Kidney (tissue), 14 donors: Measurements from ENCODE around the gene SASH1. TPM values are rescaled to one million over a fixed set of nuclear protein-coding genes. Genes with fewer than 3 reads are reported as not detected.

Source experiments
- DNase-seq, 5 donors: peaks; one replicate each; pipeline ENCODE4 v3.0.0-alpha.2; 2013 to 2020
- FAIRE-seq: peaks from 2 replicates; lab custom pipeline; 2012; peaks lifted over from hg19 to GRCh38; lab: Jason Lieb, UNC
- H3K27ac ChIP-seq, 2 donors: one replicate each; pipeline ENCODE4 v1.7.0; 2013; ENCODE audit warnings: low read depth in 2 of 2, low read length in 2 of 2, inconsistent platforms in 1 of 2
- H3K27me3 ChIP-seq: one replicate; pipeline ENCODE4 v1.7.1; 2013; ENCODE audit warnings: low read length, inconsistent platforms; ENCODE audit not compliant: control insufficient read depth, insufficient read depth
- H3K36me3 ChIP-seq, 3 donors: one replicate each; pipeline versions ENCODE4 v1.7.0 to v1.7.1; 2013; ENCODE audit warnings: low read length in 3 of 3, control low read depth in 1 of 3, inconsistent platforms in 1 of 3; ENCODE audit not compliant: insufficient read depth in 3 of 3, control insufficient read depth in 2 of 3
- H3K4me1 ChIP-seq, 3 donors: one replicate each; pipeline versions ENCODE4 v1.7.0 to v1.7.1; 2013; ENCODE audit warnings: low read length in 3 of 3, inconsistent platforms in 1 of 3, low read depth in 1 of 3; ENCODE audit not compliant: control insufficient read depth in 2 of 3, insufficient read depth in 2 of 3
- H3K4me3 ChIP-seq, 3 donors: one replicate each; pipeline versions ENCODE4 v1.7.0 to v1.8.1; 2013; ENCODE audit warnings: low read length in 3 of 3, control low read depth in 1 of 3, inconsistent platforms in 1 of 3
- H3K9ac ChIP-seq, 3 donors: one replicate each; pipeline versions ENCODE4 v1.7.0 to v1.7.1; 2013; ENCODE audit warnings: low read length in 3 of 3, control low read depth in 1 of 3, inconsistent platforms in 1 of 3
- H3K9me3 ChIP-seq, 3 donors: one replicate each; pipeline versions ENCODE4 v1.7.0 to v1.7.1; 2013; ENCODE audit warnings: low read length in 3 of 3, control low read depth in 1 of 3, inconsistent platforms in 1 of 3; ENCODE audit not compliant: control insufficient read depth in 2 of 3, insufficient read depth in 1 of 3
- intact Hi-C: fragments of 100-400 bp; cut with DNase I; formaldehyde crosslinking; loops from one replicate; pipeline ENCODE4 v1.11.1; 2022
- polyA plus RNA-seq: library from polyadenylated mRNA; stranded (reverse); fragments of 350-450 nt; fragmentation: Illumina TruSeq; extraction: RNeasy Lipid Tissue Mini Kit (QIAGEN cat#74804); gene quantifications from one replicate; pipeline ENCODE4 v1.2.3, GENCODE V29; 2014; ENCODE audit warnings: low read depth, low replicate concordance; ENCODE audit not compliant: insufficient read depth
- total RNA-seq: library from RNA; stranded (reverse); fragmentation: NEBNext Ultra II Directional; extraction: Animal tissue kit (Norgen Biotek cat#: 25700); gene quantifications from one replicate; pipeline ENCODE4 v1.2.1, GENCODE V29; 2021
- TF ChIP-seq, protein P1 (sequence below): IDR thresholded peaks from 3 replicates; pipeline ENCODE4 v1.5.1; 2012; ENCODE audit warnings: mild to moderate bottlenecking, moderate library complexity, borderline replicate concordance; ENCODE audit not compliant: insufficient read depth; ENCODE audit errors: extremely low read depth
- donor health status: control.
- donor health status: control.
- donor health status: control.
- donor health status: control.
- donor health status: control.
- donor health status: DM: yes; HTN: yes; CAD: no.
- donor health status: Normal renal cell carcinoma (clear cell type).

Gene SASH1
- total and polyA plus RNA-seq, 2 donors from 2014 or later, result 6.2 to 148 TPM

DNA sequence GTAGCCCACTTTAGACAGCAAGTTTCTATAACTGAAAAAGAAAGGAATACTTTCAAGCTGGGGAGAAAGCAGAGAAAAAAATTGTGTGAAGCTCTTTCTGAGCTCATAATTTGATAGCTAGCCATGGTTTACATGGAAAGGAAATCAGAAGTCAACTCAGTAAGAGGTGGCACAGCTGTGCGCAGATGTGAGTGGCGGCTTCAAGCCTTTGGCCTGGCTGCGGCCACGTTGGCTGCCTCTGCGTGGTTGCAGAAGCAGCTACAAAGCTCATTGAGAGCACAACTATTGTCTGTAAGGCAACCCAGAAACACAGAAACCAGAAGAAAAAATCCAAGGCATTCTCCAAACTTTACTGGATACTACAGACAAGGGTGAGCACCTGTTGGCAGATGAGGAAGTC, 136.9 kb downstream of the SASH1 start:
- FAIRE-seq, result no peak
- intact Hi-C loops, result no loop called here
- Histone ChIP-seq H3K27ac (no peak overlapping the region), H3K36me3 (peaks cover 0 to 6% (median 3%) of the 10 kb centered on the region in 3 donors), H3K4me1 (no peaks in the 10 kb centered on the region), H3K9ac (no peak overlapping the region), H3K9me3 (no peaks in the 10 kb centered on the region), H3K4me3 (no peak overlapping the region), H3K27me3 (no peaks in the 10 kb centered on the region)
- no peak for DNase-seq
- TF ChIP-seq, protein P1, sequence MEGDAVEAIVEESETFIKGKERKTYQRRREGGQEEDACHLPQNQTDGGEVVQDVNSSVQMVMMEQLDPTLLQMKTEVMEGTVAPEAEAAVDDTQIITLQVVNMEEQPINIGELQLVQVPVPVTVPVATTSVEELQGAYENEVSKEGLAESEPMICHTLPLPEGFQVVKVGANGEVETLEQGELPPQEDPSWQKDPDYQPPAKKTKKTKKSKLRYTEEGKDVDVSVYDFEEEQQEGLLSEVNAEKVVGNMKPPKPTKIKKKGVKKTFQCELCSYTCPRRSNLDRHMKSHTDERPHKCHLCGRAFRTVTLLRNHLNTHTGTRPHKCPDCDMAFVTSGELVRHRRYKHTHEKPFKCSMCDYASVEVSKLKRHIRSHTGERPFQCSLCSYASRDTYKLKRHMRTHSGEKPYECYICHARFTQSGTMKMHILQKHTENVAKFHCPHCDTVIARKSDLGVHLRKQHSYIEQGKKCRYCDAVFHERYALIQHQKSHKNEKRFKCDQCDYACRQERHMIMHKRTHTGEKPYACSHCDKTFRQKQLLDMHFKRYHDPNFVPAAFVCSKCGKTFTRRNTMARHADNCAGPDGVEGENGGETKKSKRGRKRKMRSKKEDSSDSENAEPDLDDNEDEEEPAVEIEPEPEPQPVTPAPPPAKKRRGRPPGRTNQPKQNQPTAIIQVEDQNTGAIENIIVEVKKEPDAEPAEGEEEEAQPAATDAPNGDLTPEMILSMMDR, result no peak

DNA sequence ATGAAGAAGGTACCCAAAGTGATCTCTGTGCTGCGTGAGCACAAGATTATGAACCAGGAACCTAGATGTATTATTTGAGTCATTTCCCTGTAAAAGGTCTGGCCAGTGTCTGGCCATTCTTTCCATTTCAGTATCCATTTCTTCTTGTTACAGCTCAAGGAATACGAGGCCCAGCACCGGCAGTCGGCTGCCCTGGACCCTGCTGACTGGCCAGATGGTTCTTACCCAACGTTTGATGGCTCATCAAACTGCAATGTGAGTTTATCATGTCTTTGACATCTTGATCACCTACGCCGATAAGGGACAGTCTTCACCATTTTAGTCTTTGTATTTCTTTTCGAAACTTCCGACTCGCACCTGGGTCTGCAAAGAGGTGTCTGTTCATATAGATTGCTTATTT, 144.8 kb downstream of the SASH1 start:
- no peak for DNase-seq
- H3K4me3 ChIP-seq, result no peak overlapping the region
- no peaks in the 10 kb centered on the region for H3K9me3 ChIP-seq
- no peaks in the 10 kb centered on the region for H3K4me1 ChIP-seq
- no peak overlapping the region for H3K27ac ChIP-seq
- H3K27me3 ChIP-seq, result no peaks in the 10 kb centered on the region
- intact Hi-C loops, result no loop called here
- peaks cover 0 to 12% (median 4%) of the 10 kb centered on the region in 3 donors for H3K36me3 ChIP-seq
- TF ChIP-seq, protein P1, result no peak
- no peak overlapping the region for H3K9ac ChIP-seq
- no peak for FAIRE-seq

DNA sequence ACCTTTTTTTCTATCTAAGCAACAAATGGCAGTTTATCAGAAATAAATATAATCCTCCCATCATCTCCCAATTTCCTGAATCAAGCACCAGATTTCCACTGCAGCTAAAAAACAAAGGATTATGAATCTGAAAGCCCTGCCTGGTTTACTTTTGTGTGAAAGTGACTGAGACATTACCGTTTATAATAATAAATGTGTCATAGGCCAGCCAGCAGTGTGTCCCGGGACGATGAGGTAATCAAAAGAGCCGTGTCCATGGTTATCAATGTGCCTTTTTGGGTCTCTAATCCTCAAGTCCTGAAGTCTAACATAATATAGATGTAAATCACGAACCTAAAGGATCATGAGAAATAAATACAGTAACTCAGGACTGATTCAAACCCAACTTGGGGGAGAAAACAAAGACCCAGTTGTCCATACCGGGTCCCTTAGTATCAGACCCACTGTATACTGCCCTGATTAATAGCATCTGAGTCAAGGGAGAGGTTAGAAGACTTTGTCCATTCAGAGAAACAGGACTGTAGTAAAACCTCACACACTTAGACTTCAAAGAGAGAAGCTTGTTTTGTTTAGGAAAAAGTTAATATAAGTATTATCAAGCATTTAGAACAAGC, 149.1 kb downstream of the SASH1 start:
- TF ChIP-seq, protein P1, result no peak
- Histone ChIP-seq H3K4me1 (no peaks in the 10 kb centered on the region), H3K9me3 (no peaks in the 10 kb centered on the region), H3K27ac (no peak overlapping the region), H3K4me3 (no peak overlapping the region), H3K36me3 (peaks cover 0 to 8% (median 4%) of the 10 kb centered on the region in 3 donors), H3K9ac (no peak overlapping the region), H3K27me3 (no peaks in the 10 kb centered on the region)
- intact Hi-C loops, result no loop called here
- no peak for FAIRE-seq
- no peak for DNase-seq
